Measurements from ENCODE around the gene VPS45.
"Not testable (repeated sequence)": the region's sequence is repeated elsewhere in the genome, so short reads cannot be mapped to it uniquely, and the experiment has no call there.

Gene VPS45

DNA sequence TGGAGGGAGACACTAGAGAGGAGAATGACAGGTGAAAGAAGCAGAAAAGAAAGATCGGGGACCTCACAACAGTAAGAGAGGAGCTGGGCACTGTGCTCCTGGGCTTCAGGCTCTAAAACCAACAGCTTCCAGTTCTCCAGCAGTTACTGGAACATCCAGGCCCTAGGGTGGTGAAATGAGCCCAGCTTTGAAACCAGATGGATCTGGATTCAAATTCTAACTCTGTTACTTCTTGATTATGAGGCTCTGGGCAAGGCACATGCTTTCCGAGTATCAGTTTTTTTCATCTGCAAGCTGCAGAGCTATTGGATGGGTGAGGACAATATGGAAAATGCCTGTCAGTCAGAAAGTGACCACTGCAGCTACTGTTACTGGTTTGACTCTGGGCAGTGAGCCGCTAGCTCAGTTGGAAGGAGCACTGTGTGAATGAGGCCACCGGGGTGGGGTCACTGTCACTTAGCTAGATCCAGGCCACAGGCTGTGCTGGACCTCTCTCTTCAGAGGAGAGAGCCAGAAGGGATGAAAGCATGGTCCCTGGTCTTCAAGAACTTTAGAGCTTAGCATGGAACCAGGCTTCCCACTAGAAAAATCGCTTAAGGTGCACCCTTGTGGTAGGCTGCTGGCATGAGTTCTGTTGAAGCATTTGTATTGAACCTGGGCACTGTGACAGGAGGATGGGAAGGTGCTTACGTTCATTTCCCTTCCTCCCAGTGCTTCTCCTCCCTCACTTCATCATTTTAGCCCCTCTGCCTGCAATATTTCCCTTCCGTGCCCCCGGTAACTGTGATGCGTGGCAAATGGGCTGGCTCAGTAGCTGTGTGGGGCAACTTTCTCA lies 94.4 kb downstream of the VPS45 start:
- DNase-seq (ENCODE audit: low read depth), result no peak

DNA sequence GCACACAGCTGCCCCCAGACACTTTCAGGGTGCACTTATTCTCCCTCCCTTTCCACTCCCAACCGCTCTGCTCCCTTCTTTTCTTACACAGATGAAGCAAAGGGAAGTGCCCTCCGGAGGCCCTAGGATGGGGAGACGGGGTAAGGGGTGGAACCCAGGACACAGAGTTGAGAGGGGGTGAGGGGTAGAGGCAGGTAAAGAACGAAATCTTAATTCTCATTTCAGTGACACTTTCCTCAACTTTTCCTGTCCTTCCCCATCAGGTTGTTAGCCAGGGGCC lies 94.9 kb downstream of the VPS45 start:
- no peak for DNase-seq (ENCODE audit: low read depth)

DNA sequence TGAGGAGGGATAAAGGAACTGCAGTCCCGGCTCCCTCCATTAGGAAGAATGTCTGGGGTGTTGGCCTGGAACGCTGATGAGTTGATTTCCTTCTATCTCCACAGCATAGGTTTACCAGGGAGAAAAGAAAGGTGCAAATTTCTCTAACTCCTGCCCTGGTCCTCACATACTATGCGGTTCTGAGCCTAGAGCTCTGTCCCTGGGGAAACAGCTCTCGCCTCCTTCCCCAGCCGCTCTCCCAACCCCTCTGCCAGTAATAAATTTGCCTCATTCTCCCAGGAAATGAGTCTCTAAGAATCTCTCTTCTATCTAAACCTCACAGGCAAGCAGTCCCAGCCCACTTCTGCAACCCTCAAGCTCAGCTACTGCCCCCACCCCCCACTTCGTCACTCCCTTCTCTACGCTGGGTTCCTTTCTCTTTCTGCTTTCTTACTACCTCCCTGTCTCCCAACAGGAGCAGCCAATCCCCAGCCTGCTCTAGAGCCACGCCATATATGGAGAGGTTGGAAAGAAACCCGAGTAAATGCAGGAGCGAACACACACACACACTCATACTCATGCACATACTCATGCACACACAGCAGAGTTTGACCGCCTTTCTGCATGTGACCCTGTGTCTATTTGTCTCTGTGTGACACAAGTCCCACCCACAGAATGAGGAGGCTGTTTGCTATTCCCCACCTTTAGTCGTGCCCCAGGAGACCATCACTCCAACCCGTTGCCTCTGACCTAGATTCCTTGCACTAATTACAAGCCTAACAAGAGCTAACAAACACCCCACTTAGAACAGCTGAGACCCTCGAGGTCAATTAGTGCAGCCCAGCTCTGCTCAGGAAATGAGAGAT lies 95.5 kb downstream of the VPS45 start:
- no peak for DNase-seq (ENCODE audit: low read depth)

DNA sequence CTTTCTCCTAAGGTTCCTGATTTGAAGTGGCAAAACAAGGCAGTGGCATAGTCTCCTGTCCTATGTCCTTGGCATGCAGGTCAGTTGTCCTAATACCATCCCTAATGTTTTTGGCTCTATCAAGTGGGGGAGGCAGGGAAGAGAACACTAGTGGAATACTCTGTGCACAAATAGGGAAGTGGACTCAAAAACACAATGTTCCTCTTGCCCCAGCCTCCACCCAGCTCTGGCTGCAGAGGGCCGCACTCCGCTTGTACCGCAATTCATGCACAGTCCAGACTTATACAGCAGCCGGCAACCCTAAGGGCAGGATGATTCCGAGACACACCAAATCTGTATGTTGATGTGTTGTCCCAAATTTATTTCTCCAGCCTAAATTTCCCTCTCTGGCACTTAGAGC lies 96.6 kb downstream of the VPS45 start:
- DNase-seq (ENCODE audit: low read depth), result no peak

DNA sequence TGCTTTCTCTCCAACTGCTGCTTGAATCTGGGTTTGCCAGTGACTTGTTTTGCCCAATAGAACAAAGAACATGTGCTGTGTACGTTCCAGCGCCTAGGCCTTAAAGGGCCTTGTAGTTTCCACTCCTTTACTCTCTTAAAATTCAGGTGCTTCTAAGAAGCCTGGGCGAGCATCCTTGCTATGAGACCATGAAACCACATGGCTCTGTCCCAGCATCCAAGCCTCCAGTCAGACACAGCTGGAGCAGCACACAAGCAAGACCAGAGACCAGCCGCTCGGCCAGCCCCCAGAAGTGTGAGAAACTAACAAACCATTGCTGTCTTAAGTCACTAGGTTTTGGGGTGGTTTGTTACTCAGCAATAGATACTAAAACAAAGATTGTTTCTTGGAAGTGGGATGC lies 97.2 kb downstream of the VPS45 start:
- no peak for DNase-seq (ENCODE audit: low read depth)

DNA sequence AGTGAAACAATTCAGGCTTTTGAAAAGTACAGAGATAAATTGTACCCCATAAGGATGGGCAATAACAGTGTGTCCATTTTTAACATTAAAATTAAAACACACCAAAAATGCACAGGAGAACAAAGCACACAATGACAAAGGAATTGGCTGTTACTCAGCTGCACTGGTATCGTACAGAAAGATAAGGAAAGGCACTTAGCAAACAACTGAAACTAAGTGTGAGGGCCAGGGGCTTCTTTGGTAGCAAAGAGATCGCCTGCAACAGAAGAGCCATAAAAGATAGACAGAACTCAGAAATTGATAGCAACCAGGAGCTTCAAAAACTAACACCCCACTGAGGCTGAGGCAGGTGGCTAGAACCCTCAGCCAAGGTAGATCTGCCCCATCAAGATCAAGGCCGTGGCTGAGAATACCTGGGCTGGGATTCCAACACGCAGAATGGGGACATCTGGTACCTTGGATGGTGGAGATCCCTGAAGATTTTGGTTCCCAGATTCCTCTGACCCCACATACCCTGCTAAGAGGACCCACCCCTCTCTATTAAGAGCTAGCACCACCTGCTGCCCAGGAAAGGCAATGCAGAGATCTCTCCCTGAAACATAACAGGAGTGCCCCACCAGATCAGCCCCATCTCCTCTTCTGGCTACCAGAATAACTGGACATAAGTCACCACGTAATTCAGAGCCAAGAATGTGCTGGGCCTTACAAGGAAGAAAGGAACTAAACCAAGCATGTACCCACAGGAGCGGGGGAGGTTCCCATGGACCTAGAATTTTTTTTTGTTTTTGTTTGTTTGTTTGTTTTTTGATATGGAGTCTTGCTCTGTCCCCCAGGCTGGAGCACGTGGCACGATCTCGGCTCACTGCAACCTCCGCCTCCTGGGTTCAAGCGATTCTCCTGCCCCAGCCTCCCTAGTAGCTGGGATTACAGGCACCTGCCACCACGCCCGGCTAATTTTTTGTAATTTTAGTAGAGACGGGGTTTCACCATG lies 98.3 kb downstream of the VPS45 start:
- DNase-seq (ENCODE audit: low read depth), result peak; percentile 37

DNA sequence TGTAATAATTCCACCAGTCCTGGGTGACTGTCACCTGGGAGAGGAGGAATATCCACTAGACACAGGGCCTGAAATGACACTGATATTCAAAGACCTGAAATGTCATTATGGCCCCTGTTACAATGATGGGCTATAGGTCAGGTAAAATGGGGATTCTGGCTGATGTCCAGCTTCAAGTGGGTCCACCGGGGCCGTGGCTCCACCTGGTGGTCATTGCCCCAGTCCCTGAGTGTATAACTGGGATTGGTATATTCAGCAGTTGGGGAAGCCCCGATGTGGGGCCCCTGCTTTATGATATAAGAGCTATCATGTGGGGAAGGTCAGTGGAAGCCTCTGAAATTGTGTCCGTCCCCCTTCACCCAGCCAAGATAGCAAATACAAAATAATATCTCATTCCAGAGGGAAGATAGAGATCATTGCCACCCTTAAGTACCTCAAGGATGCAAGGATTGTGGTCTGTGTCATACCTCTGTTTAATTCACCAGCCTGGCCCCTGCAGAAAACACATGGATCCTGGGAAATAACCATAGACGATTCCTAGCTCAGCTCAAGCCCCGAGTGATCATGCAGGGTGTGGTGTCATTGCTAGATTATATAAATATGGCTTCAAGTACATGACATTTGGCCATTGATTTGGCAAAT lies 101.5 kb downstream of the VPS45 start:
- DNase-seq (ENCODE audit: low read depth), result peak; percentile 38

DNA sequence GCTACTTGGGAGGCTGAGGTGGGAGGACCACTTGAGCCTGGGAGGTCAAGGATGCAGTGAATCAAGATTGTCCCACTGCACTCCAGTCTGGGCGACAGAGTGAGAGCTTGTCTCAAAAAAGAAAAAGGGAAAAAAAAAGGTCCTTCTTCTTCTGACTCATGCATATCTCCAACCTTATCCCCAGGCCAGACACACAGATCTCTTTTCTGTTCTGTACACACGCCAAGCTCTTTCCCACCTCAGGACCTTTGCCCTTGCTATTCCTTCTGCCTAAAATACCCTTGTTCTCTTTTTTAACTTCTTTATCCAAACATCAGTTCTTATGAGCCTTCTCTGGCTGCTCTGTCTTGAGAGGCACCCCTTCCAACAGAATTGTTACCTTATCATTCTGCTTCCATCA lies 104.2 kb downstream of the VPS45 start:
- DNase-seq (ENCODE audit: low read depth), result no peak

DNA sequence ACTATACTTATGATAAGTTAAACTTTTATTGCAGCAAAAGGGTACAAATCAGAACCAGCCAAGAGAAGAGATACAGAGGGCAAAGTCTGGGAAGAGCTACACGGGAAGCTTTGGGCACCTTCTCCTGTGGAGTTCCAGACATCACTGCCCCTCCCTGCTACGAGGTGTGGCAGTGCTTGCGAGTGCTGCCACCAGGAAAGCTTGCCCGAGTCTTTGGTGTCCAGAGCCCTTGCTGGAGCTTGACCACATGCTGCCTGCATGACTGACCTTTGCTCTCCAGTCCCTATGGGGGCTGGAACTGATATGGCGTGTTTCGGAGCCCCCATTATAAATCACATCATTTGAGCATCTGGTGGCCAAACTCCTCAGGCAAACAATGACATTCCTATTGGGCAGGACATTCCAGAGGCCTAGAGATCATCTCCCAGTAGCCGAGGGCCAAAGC lies 105.6 kb downstream of the VPS45 start:
- no peak for DNase-seq (ENCODE audit: low read depth)

DNA sequence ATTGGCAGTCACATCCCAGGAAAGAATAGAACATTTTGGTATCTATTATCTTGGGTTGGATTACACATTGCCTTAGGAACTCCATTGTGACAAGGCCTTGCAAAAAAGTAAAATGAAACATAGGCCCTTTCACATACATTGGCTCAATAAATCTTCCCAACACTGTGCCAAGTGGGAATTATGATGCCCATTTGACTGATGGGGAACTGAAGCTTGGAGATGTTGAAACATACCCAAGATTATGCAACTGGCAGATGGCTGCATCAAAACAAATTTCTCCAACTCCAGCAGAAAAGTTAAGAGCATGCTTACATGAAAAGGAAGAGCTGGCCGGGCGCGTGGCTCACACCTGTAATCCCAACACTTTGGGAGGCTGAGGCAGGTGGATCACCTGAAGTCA lies 109.0 kb downstream of the VPS45 start:
- DNase-seq (ENCODE audit: low read depth), result no peak

DNA sequence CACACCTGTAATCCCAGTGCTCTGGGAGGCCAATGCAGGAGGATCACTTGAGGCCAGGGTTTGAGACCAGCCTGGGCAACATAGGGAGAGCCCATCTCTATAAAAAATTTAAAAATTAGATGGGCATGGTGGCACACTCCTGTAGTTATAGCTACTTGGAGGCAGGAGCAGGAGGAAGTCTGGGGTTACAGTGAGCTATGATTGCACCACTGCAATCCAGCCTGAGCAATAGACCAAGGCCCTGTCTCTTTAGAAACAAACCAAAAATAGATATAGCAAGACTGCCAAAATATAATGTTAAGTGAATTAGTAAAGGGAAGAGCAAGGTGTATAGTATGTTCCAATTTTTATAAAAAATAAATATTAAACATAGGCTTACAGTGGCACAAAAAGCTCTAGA lies 111.0 kb downstream of the VPS45 start:
- DNase-seq (ENCODE audit: low read depth), result no peak

DNA sequence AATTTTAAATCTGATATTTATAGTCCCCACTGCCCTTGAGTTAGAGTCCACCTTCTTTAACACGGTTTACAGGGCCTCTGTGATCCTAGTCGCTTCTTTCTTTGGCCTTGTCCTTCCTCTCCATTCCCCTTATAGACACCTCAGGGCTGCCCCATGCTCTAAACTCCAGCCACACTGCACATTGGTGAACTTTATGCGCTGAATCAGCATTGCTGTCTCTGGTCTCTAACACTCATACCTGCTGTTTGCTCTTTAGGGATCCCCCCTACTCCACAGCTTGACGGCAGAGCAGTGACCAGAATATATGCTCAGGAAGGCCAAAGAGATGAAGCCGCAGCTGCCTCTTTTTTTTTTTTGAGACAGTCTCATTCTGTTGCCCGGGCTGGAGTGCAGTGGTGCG lies 112.3 kb downstream of the VPS45 start:
- no peak for DNase-seq (ENCODE audit: low read depth)

DNA sequence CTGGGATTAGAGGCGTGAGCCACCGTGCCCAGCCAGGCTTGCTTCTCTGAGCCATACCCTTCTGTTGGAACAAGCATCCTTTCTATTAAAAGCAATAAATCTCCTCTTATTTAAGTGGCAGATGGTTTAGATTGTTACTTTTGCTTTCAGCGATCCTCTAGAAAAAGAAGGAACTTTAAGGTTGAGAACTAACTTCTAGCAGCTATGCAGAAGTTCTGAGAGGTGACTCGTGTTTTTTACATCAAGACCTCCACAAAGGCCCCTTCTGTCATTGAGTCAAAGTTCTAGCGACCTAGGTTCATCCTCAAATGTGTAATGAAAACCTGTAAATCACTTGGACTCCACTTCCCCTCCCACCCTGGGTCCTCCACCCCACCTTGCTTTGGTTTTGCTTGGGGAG lies 112.9 kb downstream of the VPS45 start:
- DNase-seq (ENCODE audit: low read depth), result no peak

DNA sequence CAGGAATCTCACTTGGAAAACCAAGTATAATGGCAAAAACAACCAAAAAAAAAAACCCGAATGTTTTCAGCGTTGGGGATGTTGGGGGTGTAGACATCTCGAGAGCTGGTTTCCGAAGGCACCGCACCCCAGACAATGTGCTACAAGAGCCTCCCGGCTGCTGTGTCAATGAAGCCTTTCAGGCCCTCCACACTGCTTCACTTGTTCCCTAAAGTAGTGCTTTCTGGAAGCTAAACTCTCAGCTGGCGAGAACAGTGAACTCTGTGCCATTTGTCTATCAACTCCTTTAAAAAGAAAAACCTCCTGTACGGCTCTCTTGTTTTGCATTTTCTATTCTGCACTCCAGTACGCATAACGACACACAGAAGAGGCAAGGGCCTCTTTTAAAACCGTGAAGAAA lies 114.7 kb downstream of the VPS45 start:
- no peak for DNase-seq (ENCODE audit: low read depth)

DNA sequence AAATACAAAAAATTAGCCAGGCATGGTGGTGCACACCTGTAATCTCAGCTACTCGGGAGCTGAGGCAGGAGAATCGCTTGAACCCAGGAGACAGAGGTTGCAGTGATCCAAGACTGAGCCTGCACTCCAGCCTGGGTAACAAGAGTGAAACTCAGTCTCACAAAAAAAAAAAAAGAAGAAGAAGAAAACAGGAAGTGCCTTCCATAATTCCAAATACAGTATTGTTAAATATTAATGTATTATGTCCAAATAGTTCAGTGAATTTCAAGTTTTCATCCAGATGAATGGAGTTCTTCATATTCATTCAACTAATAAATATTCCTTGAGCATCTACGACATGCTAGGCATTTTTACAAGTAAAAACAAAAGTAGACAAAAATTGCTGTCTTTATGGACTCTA lies 115.5 kb downstream of the VPS45 start:
- DNase-seq (ENCODE audit: low read depth), result no peak

DNA sequence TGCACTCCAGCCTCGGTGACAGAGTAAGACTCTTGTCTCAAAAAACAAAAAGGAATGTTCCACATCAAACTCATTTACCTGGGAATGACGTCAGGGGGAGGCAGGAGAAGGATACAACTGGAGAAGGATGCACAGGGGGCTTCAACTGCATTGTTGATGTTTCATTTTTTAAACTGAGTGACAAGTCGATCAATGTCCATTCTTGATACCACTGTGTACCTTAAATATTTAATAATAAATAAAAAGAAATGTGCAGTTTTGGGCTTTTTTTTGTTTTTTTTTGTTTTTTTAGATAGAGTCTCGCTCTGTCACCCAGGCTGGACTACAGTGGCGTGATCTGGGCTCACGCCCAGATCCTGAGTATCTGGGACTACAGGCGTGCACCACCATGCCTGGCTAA lies 117.9 kb downstream of the VPS45 start:
- DNase-seq (ENCODE audit: low read depth), result no peak

DNA sequence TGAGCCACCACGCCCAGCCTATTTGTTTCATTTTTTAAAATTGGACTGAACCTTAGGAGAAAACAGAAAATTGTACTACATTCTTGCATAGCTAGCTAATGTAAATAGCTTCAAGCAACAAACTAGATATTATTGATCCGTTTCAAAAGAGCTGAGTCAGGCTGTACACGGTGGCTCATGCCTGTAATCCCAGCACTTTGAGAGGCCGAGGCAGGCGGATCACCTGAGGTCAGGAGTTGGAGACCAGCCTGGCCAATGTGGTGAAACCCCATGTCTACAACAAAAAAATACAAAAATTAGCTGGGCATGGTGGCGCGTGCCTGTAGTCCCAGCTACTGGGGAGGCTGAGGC lies 118.8 kb downstream of the VPS45 start:
- not testable (repeated sequence) for DNase-seq (ENCODE audit: low read depth)

DNA sequence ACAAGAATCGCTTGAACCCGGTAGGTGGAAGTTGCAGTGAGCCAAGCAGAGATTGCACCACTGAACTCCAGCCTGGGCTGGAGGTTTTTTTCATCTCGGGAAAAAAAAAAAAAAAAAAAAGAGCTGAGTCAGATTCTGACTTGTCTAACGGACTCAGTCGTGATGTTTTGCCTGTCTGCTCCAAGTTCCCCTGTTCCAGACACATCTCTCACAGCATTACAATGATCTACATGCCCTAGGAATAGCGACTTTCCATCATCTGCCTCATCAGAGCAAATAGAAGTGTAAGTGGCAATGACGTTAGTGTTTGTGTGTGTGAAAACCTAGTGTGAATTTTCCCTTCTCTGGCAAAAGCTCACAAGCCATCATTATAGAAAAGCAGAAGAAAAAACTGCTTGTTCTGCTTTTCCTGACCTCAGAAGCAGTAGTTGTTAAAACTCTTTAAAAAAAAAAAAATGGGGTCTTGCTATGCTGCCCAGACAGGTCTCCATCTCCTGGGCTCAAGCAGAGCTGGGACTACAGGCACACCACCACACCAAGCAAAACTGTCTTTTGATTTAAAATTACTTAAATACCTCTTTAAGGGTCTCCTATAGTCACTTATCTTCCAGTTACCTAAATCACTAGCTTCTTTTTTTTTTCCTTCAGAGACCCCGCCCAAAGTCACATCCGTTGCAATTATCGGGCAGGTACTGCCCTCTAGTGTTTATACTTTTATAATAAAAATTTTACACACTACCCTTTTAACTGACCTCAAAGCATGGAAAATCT lies 119.4 kb downstream of the VPS45 start:
- DNase-seq (ENCODE audit: low read depth), result no peak

DNA sequence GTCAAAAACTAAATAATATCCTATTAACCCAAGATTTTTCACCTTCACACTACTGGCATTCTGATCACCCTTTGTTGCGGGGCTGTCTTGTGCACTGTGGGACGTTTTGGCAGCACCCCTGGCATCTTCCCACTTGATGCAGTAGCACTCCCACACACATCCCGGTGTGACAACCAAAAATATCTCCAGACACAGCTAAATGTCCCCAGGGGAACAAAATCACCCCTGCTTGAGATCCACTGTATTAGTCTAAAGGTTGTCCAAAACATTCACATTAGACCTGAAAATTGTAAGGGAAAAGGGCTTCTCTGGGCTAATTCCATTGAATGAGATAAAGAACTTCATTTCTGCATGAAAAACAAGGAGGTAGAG lies 120.0 kb downstream of the VPS45 start:
- no peak for DNase-seq (ENCODE audit: low read depth)

DNA sequence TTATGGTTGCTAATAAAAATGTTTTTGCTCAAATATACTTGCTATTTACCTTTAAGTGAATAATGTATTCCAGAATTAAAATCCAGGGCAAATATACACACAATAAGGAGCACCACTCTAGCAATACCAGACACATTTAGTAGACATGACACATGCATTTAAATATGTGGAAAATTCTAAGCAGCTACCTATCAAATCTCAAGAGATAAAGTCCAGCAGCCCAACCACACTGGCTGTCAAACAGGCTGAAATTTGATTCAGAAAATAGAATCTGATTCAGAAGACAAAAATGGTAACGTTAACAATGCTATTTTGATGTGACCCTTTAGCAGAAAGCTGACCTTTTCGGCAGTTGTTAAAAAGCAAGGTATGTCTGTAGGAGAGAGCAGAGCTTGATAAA lies 124.4 kb downstream of the VPS45 start:
- no peak for DNase-seq (ENCODE audit: low read depth)

DNA sequence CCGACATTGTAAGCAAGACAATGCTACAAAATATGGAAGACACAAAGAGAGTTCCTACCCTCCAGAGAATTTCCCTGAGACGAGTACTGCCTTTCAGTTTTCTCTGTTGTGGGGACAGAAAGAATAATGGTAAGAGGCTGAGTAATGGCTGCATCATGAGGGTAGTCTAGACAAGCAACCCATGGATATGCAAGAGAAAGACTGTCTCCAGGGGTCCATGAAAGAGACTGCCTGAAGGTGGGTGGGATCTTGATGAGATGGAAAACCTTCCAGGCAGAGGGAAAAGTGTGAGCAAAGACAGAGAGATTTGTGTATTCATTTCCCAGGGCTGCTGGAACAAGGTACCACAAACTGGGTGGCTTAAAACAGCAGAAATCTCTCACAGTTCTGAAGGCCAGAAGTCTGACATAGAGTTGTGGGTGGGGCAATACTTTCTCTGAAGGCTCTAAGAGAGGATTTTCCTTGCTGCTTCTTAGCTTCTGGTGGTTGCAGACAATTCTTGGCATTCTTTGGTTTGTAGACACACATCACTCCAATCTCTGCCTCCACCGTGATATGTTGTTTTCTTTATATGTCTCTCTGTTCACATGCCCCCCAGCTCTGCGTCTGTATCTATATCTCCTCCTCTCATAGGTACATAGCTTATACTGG lies 126.9 kb downstream of the VPS45 start:
- no peak for DNase-seq (ENCODE audit: low read depth)
